Retinal pigment epithelial cell (primary cell): ENCODE results near the gene NRXN2.

Experiments
- DNase-seq: peaks from one replicate; pipeline ENCODE4 v3.0.0-alpha.2; 2010; ENCODE audit warnings: low read depth
- H3K4me3 ChIP-seq: 2 replicates; pipeline ENCODE4 v1.5.1; 2011; ENCODE audit warnings: mild to moderate bottlenecking, low read length, control low read depth, moderate library complexity
- TF ChIP-seq, protein P1 (sequence below): conservative IDR thresholded peaks from 2 replicates; pipeline ENCODE4 v1.5.1; 2011; ENCODE audit warnings: low read depth, low read length, control low read depth, inconsistent platforms

Gene NRXN2

DNA sequence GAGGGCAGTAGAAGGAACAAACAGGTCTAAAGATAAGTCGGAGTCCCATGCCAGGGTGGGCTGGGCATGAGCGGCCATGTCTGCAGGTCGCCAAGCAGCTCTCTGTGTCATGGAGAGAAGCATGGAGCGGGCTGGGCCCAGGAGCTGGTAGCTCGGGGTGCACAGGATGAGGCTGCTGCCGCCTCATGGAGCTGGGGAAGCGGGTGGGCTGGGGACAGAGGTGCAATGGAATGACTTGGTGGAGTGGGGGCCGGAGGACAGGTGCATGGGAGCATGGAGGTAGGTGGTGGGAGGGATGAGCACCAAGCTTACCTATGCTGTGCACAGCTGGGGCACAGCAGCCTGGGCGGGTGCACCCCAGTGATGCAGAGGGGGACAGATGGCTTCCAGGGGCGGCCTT, 3.6 kb downstream of the NRXN2 start:
- DNase-seq, result no peak
- TF ChIP-seq, protein P1, sequence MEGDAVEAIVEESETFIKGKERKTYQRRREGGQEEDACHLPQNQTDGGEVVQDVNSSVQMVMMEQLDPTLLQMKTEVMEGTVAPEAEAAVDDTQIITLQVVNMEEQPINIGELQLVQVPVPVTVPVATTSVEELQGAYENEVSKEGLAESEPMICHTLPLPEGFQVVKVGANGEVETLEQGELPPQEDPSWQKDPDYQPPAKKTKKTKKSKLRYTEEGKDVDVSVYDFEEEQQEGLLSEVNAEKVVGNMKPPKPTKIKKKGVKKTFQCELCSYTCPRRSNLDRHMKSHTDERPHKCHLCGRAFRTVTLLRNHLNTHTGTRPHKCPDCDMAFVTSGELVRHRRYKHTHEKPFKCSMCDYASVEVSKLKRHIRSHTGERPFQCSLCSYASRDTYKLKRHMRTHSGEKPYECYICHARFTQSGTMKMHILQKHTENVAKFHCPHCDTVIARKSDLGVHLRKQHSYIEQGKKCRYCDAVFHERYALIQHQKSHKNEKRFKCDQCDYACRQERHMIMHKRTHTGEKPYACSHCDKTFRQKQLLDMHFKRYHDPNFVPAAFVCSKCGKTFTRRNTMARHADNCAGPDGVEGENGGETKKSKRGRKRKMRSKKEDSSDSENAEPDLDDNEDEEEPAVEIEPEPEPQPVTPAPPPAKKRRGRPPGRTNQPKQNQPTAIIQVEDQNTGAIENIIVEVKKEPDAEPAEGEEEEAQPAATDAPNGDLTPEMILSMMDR, result no peak

GRCh38 chr11:64718780-64719124, 4.2 kb downstream of the NRXN2 start:
- TF ChIP-seq, protein P1, result no peak
- H3K4me3 ChIP-seq, result no peak overlapping the region
- no peak for DNase-seq

More for the DNA sequence above, 3.6 kb downstream of the NRXN2 start:
- no peak overlapping the region for H3K4me3 ChIP-seq

- DNase-seq, result no peak
- TF ChIP-seq, protein P1, result no peak
- H3K4me3 ChIP-seq, result no peak overlapping the region
Observed at GRCh38 chr11:64718084-64718779, 4.8 kb downstream of the NRXN2 start.

GRCh38 chr11:64717268-64717578, 5.8 kb downstream of the NRXN2 start:
- TF ChIP-seq, protein P1, result no peak
- H3K4me3 ChIP-seq, result no peak overlapping the region
- DNase-seq, result no peak

DNA sequence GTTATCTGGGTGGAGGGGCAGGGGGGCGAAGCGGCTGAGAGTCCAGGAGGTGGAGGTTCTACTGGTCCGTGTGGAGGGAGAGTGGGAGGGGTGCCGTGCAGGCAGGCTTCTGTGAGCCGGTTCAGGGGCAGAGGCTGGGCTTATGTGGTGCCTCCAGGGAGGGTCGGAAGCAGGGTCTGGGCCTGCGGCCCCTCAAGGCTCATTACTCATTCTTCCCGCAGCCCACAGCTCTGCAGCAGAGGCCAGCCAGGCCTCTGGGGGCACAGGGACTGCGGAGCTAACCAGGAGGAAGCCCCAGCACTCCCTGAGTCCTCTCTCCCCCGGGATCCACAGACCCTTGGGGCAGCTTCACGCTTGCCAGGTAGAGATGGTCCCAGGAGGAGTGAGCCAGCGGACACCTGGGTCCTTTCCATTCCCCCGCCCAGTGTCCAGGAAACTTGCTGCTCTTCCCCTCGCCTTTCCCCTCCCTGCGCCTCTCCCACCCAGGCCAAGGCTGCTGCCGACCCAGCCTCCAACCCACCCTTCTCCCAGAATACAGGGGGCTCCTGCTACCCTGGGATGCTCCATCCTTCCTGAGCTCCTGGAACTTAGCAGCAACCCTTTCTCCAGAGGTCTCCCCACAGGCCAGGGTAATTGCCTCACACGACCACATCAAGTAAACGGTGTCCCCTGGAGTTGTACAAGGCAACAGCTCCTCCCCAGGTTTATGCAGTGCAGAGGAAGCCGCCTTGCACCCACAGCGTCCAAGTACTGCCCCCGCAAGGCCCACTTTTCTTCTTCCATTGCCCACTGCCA, 6.3 kb downstream of the NRXN2 start:
- H3K4me3 ChIP-seq, result no peak overlapping the region
- DNase-seq, result no peak
- TF ChIP-seq, protein P1, result no peak

DNA sequence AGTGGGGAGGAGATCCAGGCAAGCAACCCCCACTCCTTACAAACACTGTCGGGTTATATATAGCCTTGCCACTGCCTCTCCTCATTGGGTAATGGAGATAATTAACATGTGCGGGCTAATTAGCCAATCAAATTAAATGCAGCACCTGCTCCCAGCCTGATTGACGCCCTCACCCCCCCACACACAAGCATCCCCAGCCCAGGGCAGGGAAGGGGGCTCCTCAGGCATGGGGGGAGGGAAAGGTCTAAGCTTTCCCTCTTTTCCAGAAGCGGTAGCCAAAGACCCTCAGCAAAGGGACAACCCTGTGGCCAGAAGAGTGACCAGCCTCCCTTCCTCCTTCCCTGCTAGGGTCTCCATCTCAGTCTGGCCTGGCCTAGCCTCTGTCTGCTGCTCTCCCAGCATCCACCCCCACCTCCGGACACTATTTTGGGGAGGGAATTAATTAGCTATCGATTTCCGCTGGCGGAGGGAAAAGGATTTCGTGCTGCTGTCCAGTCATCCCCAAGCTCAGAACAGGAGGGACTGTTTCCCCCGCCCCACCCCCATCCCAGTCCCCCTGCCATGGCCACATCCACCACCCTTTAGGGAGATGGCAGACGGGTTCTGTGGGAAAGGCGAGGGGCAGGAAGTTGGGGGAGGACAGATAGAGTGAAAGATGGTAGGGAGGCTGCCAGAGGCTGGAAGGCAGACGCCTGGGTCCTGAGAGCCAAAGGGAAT, 7.1 kb downstream of the NRXN2 start:
- TF ChIP-seq, protein P1, result no peak
- DNase-seq, result no peak
- H3K4me3 ChIP-seq, result no peak overlapping the region
